Natural killer cell (primary cell): ENCODE results near the gene ZNF217. TPM values are rescaled to one million over a fixed set of nuclear protein-coding genes. Genes with fewer than 3 reads are reported as not detected.
"Not testable (repeated sequence)": the region's sequence is repeated elsewhere in the genome, so short reads cannot be mapped to it uniquely, and the experiment has no call there.

Source experiments
- ATAC-seq, 3 donors: fragments of 150-1000 bp in 2 of 3; fragments of 200-7000 bp in 1 of 3; cut with Tn5 transposase; 1 replicate in 1 of 3; 2 replicates in 2 of 3; pipeline ENCODE4 v1.10.0; 2021; ENCODE audit warnings: mild to moderate bottlenecking in 2 of 3, moderate library complexity in 2 of 3
- DNase-seq, 2 donors: peaks; one replicate each; pipeline versions ENCODE4 v3.0.0 to v3.0.0-alpha.2; 2013 to 2021; ENCODE audit warnings: mixed read lengths in 1 of 2
- H3K27ac ChIP-seq: one replicate; pipeline ENCODE4 v1.5.1; 2013; ENCODE audit warnings: mild to moderate bottlenecking, low read length
- H3K27me3 ChIP-seq: one replicate; pipeline ENCODE4 v1.6.1; 2013; ENCODE audit warnings: low read length; ENCODE audit not compliant: control insufficient read depth, insufficient read depth
- H3K36me3 ChIP-seq: one replicate; pipeline ENCODE4 v1.6.1; 2013; ENCODE audit warnings: low read length; ENCODE audit not compliant: control insufficient read depth, insufficient read depth
- H3K4me1 ChIP-seq: one replicate; pipeline ENCODE4 v1.6.1; 2013; ENCODE audit warnings: low read length; ENCODE audit not compliant: control insufficient read depth, insufficient read depth
- H3K4me3 ChIP-seq: one replicate; pipeline ENCODE4 v1.5.1; 2013; ENCODE audit warnings: low read length
- H3K9me3 ChIP-seq: one replicate; pipeline ENCODE4 v1.6.1; 2013; ENCODE audit warnings: low read length; ENCODE audit not compliant: control insufficient read depth, insufficient read depth
- H3K27ac Mint-ChIP-seq, 2 donors: one replicate each; pipeline ENCODE4 v1.8.0; 2022; ENCODE audit warnings: mild to moderate bottlenecking in 2 of 2, mixed read lengths in 2 of 2, moderate library complexity in 1 of 2
- H3K27me3 Mint-ChIP-seq, 2 donors: one replicate each; pipeline ENCODE4 v1.8.0; 2022; ENCODE audit warnings: low read depth in 2 of 2, mixed read lengths in 2 of 2
- H3K36me3 Mint-ChIP-seq: one replicate; pipeline ENCODE4 v1.8.0; 2022; ENCODE audit warnings: mixed read lengths
- H3K4me1 Mint-ChIP-seq, 2 donors: one replicate each; pipeline ENCODE4 v1.8.0; 2022; ENCODE audit warnings: mixed read lengths in 2 of 2
- H3K4me3 Mint-ChIP-seq: one replicate; pipeline ENCODE4 v1.8.0; 2022; ENCODE audit warnings: mild to moderate bottlenecking, moderate library complexity, mixed read lengths
- H3K9me3 Mint-ChIP-seq, 2 donors: one replicate each; pipeline ENCODE4 v1.8.0; 2022; ENCODE audit warnings: mixed read lengths in 2 of 2
- WGBS: methylation state at CpG from one replicate; pipeline ENCODE4 v1.1.7; 2013; ENCODE audit warnings: missing lambda C conversion rate; ENCODE audit not compliant: insufficient coverage; 5-methylcytosine and 5-hydroxymethylcytosine counted together
- intact Hi-C: fragments of 100-400 bp; cut with micrococcal nuclease; formaldehyde crosslinking; loops from one replicate; pipeline ENCODE4 v1.14.2; 2022
- total RNA-seq, 4 donors: library from RNA; stranded (reverse); fragments of 120-200 nt in 1 of 4; gene quantifications; one replicate each; pipeline versions ENCODE4 v1.2.3 to v1.2.4, GENCODE V29; 2013 to 2022
- TF ChIP-seq, protein P1 (sequence below): fragments of 200-600 bp; IDR thresholded peaks from one replicate; pipeline ENCODE4 v1.8.0; 2022; ENCODE audit warnings: antibody characterized with exemption

Gene ZNF217
- total RNA-seq, 3 donors from 2014 or later (not counting 1 experiment from before 2014, with no cell fraction given) = 56.1 to 69.1 (median 59.0) TPM

DNA sequence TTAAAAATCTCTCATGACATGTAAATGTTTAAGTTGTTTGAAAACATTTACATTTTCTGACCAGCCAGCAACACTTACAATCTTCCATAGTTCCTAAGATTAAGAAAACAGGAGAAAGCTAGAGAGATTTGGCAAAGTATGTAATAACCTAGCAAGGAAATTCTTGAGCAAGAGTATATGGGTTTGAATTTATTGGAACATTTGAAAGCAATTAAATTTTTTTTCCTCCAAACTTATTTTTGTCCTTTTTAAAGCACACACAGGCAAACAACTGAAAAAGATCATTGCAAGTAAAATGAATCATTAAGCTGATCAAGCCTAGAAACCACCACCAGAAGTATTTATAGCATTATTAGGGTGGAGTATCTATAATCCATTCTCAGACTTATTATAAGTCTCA lies 20.1 kb upstream of the ZNF217 start:
- TF ChIP-seq, protein P1, sequence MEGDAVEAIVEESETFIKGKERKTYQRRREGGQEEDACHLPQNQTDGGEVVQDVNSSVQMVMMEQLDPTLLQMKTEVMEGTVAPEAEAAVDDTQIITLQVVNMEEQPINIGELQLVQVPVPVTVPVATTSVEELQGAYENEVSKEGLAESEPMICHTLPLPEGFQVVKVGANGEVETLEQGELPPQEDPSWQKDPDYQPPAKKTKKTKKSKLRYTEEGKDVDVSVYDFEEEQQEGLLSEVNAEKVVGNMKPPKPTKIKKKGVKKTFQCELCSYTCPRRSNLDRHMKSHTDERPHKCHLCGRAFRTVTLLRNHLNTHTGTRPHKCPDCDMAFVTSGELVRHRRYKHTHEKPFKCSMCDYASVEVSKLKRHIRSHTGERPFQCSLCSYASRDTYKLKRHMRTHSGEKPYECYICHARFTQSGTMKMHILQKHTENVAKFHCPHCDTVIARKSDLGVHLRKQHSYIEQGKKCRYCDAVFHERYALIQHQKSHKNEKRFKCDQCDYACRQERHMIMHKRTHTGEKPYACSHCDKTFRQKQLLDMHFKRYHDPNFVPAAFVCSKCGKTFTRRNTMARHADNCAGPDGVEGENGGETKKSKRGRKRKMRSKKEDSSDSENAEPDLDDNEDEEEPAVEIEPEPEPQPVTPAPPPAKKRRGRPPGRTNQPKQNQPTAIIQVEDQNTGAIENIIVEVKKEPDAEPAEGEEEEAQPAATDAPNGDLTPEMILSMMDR = no peak
- Mint-ChIP-seq H3K4me1 (peaks cover 15% of the 10 kb centered on the region in 2 donors), H3K27ac (no peak overlapping the region)

DNA sequence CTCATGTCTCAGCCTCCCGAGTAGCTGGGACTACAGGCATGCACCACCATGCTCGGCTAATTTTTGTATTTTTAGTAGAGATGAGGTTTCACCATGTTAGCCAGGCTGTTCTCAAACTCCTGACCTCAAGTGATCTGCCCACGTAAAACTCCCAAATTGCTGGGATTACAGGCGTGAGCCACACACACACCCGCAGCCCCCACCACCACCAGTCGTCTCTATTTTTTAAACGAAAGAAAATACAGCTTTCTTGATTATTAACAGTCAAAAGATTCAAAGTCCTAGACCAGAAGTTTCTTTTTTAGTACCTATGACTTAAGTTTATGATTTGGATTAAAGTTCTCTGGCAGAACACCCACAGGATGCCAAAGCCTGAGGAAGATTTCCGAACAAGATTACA lies 18.6 kb upstream of the ZNF217 start:
- peaks cover 20% of the 10 kb centered on the region for H3K4me1 ChIP-seq
- 94% methylated on average over 7 of the region's 8 CpGs for WGBS
- H3K27ac Mint-ChIP-seq, ATAC-seq, H3K27me3 Mint-ChIP-seq, H3K4me3 ChIP-seq, DNase-seq, H3K36me3 ChIP-seq, H3K9me3 ChIP-seq, H3K36me3 Mint-ChIP-seq, H3K4me3 Mint-ChIP-seq, H3K27me3 ChIP-seq, H3K9me3 Mint-ChIP-seq, intact Hi-C loops, H3K27ac ChIP-seq: not testable (repeated sequence)
- peaks cover 17 to 18% of the 10 kb centered on the region in 2 donors for H3K4me1 Mint-ChIP-seq

More for the DNA sequence above, 20.1 kb upstream of the ZNF217 start:
- intact Hi-C loops = no loop called here
- Histone ChIP-seq H3K27me3 (no peaks in the 10 kb centered on the region), H3K4me1 (peaks cover 12% of the 10 kb centered on the region), H3K4me3 (no peak overlapping the region), H3K9me3 (no peaks in the 10 kb centered on the region), H3K27ac (no peak overlapping the region), H3K36me3 (no peaks in the 10 kb centered on the region)
- H3K27me3 Mint-ChIP-seq = no peaks in the 10 kb centered on the region
- no peaks in the 10 kb centered on the region for H3K36me3 Mint-ChIP-seq
- H3K9me3 Mint-ChIP-seq = no peaks in the 10 kb centered on the region
- DNase-seq (no peak), ATAC-seq (no peak)
- no peak overlapping the region for H3K4me3 Mint-ChIP-seq

DNA sequence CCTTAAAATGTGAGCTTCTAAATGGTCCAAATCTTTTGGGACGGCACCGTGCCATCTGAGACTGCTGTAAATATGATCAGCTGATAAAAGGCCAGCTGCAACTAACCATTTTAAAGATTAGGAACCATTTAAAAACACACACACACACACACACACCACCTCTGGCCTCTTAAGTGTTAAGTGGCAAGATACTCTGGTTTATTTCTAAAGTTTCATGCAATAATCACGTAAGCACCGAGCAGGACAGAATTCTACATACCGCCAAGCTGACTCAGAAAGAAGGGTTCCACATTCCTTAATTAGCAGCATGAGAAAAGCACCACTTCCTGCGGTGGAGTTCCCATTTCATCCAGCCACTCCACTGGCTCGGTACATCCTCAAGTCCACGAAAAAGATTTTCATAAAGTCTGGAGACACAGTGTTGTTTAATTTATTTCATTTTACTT lies 17.8 kb upstream of the ZNF217 start:
- DNase-seq (no peak), ATAC-seq (no peak)
- Histone ChIP-seq H3K27me3 (no peaks in the 10 kb centered on the region), H3K9me3 (no peaks in the 10 kb centered on the region), H3K27ac (no peak overlapping the region), H3K4me3 (no peak overlapping the region), H3K4me1 (peaks cover 20% of the 10 kb centered on the region), H3K36me3 (no peaks in the 10 kb centered on the region)
- peaks cover 17 to 18% of the 10 kb centered on the region in 2 donors for H3K4me1 Mint-ChIP-seq
- no peak overlapping the region for H3K4me3 Mint-ChIP-seq
- no peaks in the 10 kb centered on the region for H3K36me3 Mint-ChIP-seq
- no peak overlapping the region for H3K27ac Mint-ChIP-seq
- TF ChIP-seq, protein P1 = no peak
- 55% methylated on average over 7 of the region's 8 CpGs for WGBS
- no peaks in the 10 kb centered on the region for H3K27me3 Mint-ChIP-seq
- intact Hi-C loops = no loop called here
- no peaks in the 10 kb centered on the region for H3K9me3 Mint-ChIP-seq

DNA sequence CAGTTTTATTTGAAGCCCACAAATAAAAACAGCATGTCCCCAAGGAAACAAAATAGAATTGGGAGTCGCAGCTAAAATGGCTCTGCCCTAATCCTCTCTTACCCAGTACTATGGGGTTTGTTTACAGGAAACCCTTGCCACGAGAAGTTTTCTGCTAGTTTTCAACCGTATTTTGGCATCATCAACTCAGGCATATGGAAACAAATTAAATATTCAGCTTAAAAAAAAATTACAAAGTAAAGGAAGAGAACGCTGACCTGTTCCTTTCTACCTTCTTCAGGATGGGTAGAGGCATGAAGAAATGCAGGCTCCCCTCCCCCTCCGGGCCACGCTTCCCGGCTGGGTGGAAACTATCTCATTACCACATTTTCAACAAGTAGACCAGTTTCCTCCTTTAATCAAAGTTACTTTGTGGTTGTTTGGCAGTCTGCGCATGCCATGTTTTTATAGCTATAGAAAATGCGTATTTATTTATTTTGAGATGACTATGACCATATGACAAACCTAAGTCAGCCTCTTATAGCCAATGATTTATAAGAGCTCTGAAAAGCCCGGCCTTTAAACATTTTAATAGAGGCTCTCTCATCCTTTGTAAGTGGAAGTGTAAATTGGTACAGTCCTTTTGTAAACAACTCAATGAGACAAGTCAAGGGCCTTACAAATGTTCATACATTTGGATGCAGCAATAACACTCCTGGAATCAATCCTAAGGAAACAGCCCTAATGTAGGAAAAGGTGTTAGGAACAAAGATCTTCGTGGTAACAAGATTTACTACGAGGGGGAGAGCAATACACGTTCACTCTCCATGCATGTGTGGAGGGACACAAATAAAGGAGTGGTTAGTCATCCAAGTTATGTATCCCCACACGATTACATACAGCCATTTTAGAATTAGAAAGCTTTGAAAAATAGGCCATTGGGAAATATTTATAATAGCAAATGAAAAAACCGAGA lies 16.1 kb upstream of the ZNF217 start:
- Mint-ChIP-seq H3K4me1 (peaks cover 17 to 18% of the 10 kb centered on the region in 2 donors), H3K27ac (peak overlapping the region; percentile 90 to 93), H3K4me3 (peak overlapping the region; percentile 92), H3K27me3 (no peaks in the 10 kb centered on the region), H3K36me3 (no peaks in the 10 kb centered on the region), H3K9me3 (no peaks in the 10 kb centered on the region)
- peak overlapping the region; percentile 58 for H3K4me3 ChIP-seq
- TF ChIP-seq, protein P1 = no peak
- intact Hi-C loops = loop anchor here (5.0 kb wide), 1 partner anchor 33 kb away; no protein-coding TSS in a partner anchor
- peaks cover 20% of the 10 kb centered on the region for H3K4me1 ChIP-seq
- H3K9me3 ChIP-seq = no peaks in the 10 kb centered on the region
- H3K27ac ChIP-seq = peak overlapping the region; percentile 92
- peak; percentile 62 to 84 for DNase-seq
- WGBS = 16% methylated on average over 10 of the region's 15 CpGs
- peak; percentile 79 to 87 (median 83) for ATAC-seq
- H3K36me3 ChIP-seq = no peaks in the 10 kb centered on the region
- H3K27me3 ChIP-seq = no peaks in the 10 kb centered on the region
